GM12801 (cell line): ENCODE results near the gene TBX1.

Source experiments
- CTCF ChIP-seq: IDR thresholded peaks from one replicate; pipeline ENCODE4 v1.5.1; 2011; ENCODE audit warnings: control low read depth; ENCODE audit not compliant: insufficient read length; ENCODE audit errors: extremely low read depth

TBX1 gene

GRCh38 chr22:19767427-19768341 is 7.1 kb downstream of the TBX1 start:
- no peak for TF ChIP-seq CTCF

- no peak for TF ChIP-seq CTCF
These were observed 8.8 kb downstream of the TBX1 start for GRCh38 chr22:19769393-19769715.

- no peak for TF ChIP-seq CTCF
These were observed 10.0 kb downstream of the TBX1 start for GRCh38 chr22:19770349-19771220.

GRCh38 chr22:19772422-19772672 is 11.8 kb downstream of the TBX1 start:
- TF ChIP-seq CTCF, result no peak

- no peak for TF ChIP-seq CTCF
These were observed 12.3 kb downstream of the TBX1 start for GRCh38 chr22:19772673-19773469.

GRCh38 chr22:19773470-19774040 is 13.0 kb downstream of the TBX1 start:
- no peak for TF ChIP-seq CTCF

- TF ChIP-seq CTCF, result no peak
These were observed 14.1 kb downstream of the TBX1 start for GRCh38 chr22:19774628-19775027.
